Progenitor cell of endocrine pancreas (in vitro differentiated cells): ENCODE data around the gene NIM1K. TPM values are rescaled to one million over a fixed set of nuclear protein-coding genes. Genes with fewer than 3 reads are reported as not detected.
A peak's percentile ranks its signal among the peaks of the same experiment; 100 is the strongest.

Source experiments
- DNase-seq: peaks from one replicate; pipeline ENCODE4 v3.0.0; 2021; ENCODE audit warnings: low spot score; ENCODE audit not compliant: unreplicated experiment
- H3K27ac Mint-ChIP-seq: 2 replicates; pipeline ENCODE4 v1.8.0; 2021; ENCODE audit warnings: mild to moderate bottlenecking, moderate library complexity, mixed read lengths
- H3K27me3 Mint-ChIP-seq: 2 replicates; pipeline ENCODE4 v1.8.0; 2021; ENCODE audit warnings: mixed read lengths
- H3K36me3 Mint-ChIP-seq: 2 replicates; pipeline ENCODE4 v1.8.0; 2022; ENCODE audit warnings: mixed read lengths; ENCODE audit not compliant: insufficient read depth
- H3K4me1 Mint-ChIP-seq: 2 replicates; pipeline ENCODE4 v1.8.0; 2021; ENCODE audit warnings: low read depth, mixed read lengths
- H3K4me3 Mint-ChIP-seq: 2 replicates; pipeline ENCODE4 v1.8.0; 2021; ENCODE audit warnings: low read depth, mild to moderate bottlenecking, moderate library complexity, mixed read lengths
- H3K9me3 Mint-ChIP-seq: 2 replicates; pipeline ENCODE4 v1.8.0; 2021; ENCODE audit warnings: low read depth, mixed read lengths
- total RNA-seq: library from RNA; stranded (reverse); gene quantifications from 2 replicates; pipeline ENCODE4 v1.2.1, GENCODE V29; 2021
- TF ChIP-seq, protein P1 (sequence below): fragments of 200-600 bp; sonication (generic); IDR thresholded peaks from one replicate; pipeline ENCODE4 v1.5.0; 2021; ENCODE audit warnings: antibody characterized with exemption, mild to moderate bottlenecking; ENCODE audit not compliant: unreplicated experiment

NIM1K gene
- total RNA-seq, 1 donor from 2014 or later = 0.19 TPM

- no peak overlapping the region for H3K4me3 Mint-ChIP-seq
- no peaks in the 10 kb centered on the region for H3K27me3 Mint-ChIP-seq
- H3K9me3 Mint-ChIP-seq = no peaks in the 10 kb centered on the region
- peaks cover 30% of the 10 kb centered on the region for H3K36me3 Mint-ChIP-seq
- TF ChIP-seq, protein P1, sequence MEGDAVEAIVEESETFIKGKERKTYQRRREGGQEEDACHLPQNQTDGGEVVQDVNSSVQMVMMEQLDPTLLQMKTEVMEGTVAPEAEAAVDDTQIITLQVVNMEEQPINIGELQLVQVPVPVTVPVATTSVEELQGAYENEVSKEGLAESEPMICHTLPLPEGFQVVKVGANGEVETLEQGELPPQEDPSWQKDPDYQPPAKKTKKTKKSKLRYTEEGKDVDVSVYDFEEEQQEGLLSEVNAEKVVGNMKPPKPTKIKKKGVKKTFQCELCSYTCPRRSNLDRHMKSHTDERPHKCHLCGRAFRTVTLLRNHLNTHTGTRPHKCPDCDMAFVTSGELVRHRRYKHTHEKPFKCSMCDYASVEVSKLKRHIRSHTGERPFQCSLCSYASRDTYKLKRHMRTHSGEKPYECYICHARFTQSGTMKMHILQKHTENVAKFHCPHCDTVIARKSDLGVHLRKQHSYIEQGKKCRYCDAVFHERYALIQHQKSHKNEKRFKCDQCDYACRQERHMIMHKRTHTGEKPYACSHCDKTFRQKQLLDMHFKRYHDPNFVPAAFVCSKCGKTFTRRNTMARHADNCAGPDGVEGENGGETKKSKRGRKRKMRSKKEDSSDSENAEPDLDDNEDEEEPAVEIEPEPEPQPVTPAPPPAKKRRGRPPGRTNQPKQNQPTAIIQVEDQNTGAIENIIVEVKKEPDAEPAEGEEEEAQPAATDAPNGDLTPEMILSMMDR = no peak
- H3K27ac Mint-ChIP-seq = no peak overlapping the region
- peaks cover 15% of the 10 kb centered on the region for H3K4me1 Mint-ChIP-seq
- no peak for DNase-seq
These were observed 106.4 kb downstream of the NIM1K start for GRCh38 chr5:43298443-43298842.

DNA sequence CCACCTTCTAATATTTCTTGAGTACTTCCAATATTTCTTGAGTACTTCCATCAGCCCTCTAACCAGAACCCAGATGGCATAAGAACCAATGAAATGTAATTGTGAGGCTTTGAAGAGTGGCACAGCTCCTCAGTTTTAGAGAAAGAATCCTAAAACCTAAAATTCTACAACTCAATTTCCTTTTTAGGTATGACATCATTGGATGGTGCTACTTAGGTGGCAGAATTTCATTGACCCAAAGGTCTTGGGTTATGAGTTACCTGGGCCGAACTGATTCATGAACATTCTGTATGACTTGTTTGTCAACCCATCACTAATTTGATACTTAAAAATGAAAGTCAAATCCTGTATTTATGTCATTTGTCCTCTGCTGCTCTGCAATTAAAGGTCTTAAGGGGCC, 108.1 kb downstream of the NIM1K start:
- no peaks in the 10 kb centered on the region for H3K9me3 Mint-ChIP-seq
- no peak for DNase-seq
- no peaks in the 10 kb centered on the region for H3K27me3 Mint-ChIP-seq
- TF ChIP-seq, protein P1 = no peak
- peaks cover 20% of the 10 kb centered on the region for H3K36me3 Mint-ChIP-seq
- no peak overlapping the region for H3K27ac Mint-ChIP-seq
- no peak overlapping the region for H3K4me3 Mint-ChIP-seq
- H3K4me1 Mint-ChIP-seq = peaks cover 15% of the 10 kb centered on the region

DNA sequence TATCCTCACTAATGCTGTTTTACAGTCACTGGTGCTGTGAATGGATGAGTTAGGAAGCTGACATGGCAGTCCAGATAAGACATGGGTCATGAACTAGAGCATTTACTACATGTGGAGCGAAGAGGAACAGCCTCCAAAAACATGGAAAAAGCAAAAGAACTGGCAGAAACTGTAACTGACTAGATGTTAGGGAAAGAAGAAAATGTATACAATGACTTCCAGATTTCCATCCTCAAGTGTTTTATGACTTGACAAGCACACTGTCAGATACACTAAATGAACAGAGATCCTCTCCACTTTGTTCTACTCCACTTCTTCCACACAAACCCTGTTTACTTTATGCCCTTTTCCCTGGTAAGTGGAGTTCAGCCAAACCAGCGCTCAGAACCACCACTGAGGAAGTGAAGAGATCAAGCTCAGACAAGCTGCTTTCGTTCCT, 109.6 kb downstream of the NIM1K start:
- DNase-seq = no peak
- Mint-ChIP-seq H3K27me3 (no peaks in the 10 kb centered on the region), H3K9me3 (no peaks in the 10 kb centered on the region), H3K36me3 (peaks cover 15% of the 10 kb centered on the region), H3K27ac (no peak overlapping the region), H3K4me1 (peaks cover 20% of the 10 kb centered on the region), H3K4me3 (no peak overlapping the region)
- TF ChIP-seq, protein P1 = no peak

- TF ChIP-seq, protein P1 = no peak
- H3K4me1 Mint-ChIP-seq = peaks cover 20% of the 10 kb centered on the region
- H3K27ac Mint-ChIP-seq = no peak overlapping the region
- H3K4me3 Mint-ChIP-seq = no peak overlapping the region
- H3K36me3 Mint-ChIP-seq = peaks cover 14% of the 10 kb centered on the region
- DNase-seq = no peak
- H3K27me3 Mint-ChIP-seq = no peaks in the 10 kb centered on the region
- no peaks in the 10 kb centered on the region for H3K9me3 Mint-ChIP-seq
These were observed 110.5 kb downstream of the NIM1K start for GRCh38 chr5:43302481-43302880.

- no peak for DNase-seq
- TF ChIP-seq, protein P1 = no peak
- Mint-ChIP-seq H3K27ac (peak overlapping the region; percentile 48), H3K27me3 (no peaks in the 10 kb centered on the region), H3K4me3 (no peak overlapping the region), H3K4me1 (peaks cover 20% of the 10 kb centered on the region), H3K9me3 (no peaks in the 10 kb centered on the region), H3K36me3 (peaks cover 10% of the 10 kb centered on the region)
These were observed 111.2 kb downstream of the NIM1K start for GRCh38 chr5:43303242-43303641.
